IgD-negative memory B cell (primary cell): ENCODE measurements around the gene MMP24OS. TPM values are rescaled to one million over a fixed set of nuclear protein-coding genes. Genes with fewer than 3 reads are reported as not detected.

Experiments
- H3K27ac Mint-ChIP-seq, 3 donors: one replicate each; pipeline ENCODE4 v1.8.0; 2020 to 2022; ENCODE audit warnings: mild to moderate bottlenecking in 3 of 3, mixed read lengths in 3 of 3, moderate library complexity in 1 of 3
- H3K27me3 Mint-ChIP-seq: one replicate; pipeline ENCODE4 v1.8.0; 2021; ENCODE audit warnings: mixed read lengths
- H3K36me3 Mint-ChIP-seq: one replicate; pipeline ENCODE4 v1.8.0; 2020; ENCODE audit warnings: mild to moderate bottlenecking, mixed read lengths
- H3K4me1 Mint-ChIP-seq, 3 donors: one replicate each; pipeline ENCODE4 v1.8.0; 2020 to 2022; ENCODE audit warnings: mixed read lengths in 3 of 3, mild to moderate bottlenecking in 1 of 3
- H3K4me3 Mint-ChIP-seq, 4 donors: one replicate each; pipeline ENCODE4 v1.8.0; 2020 to 2022; ENCODE audit warnings: mild to moderate bottlenecking in 4 of 4, mixed read lengths in 4 of 4, moderate library complexity in 3 of 4
- H3K9me3 Mint-ChIP-seq, 3 donors: one replicate each; pipeline ENCODE4 v1.8.0; 2020 to 2021; ENCODE audit warnings: mixed read lengths in 3 of 3, mild to moderate bottlenecking in 1 of 3
- polyA plus RNA-seq: library from polyadenylated mRNA; unstranded; fragments of 300-500 nt; fragmentation: Illumina TruSeq; gene quantifications from one replicate; pipeline ENCODE4 v1.2.3, GENCODE V29; 2021

MMP24OS gene
- polyA plus RNA-seq, 1 donor from 2014 or later, result 14.0 TPM

DNA sequence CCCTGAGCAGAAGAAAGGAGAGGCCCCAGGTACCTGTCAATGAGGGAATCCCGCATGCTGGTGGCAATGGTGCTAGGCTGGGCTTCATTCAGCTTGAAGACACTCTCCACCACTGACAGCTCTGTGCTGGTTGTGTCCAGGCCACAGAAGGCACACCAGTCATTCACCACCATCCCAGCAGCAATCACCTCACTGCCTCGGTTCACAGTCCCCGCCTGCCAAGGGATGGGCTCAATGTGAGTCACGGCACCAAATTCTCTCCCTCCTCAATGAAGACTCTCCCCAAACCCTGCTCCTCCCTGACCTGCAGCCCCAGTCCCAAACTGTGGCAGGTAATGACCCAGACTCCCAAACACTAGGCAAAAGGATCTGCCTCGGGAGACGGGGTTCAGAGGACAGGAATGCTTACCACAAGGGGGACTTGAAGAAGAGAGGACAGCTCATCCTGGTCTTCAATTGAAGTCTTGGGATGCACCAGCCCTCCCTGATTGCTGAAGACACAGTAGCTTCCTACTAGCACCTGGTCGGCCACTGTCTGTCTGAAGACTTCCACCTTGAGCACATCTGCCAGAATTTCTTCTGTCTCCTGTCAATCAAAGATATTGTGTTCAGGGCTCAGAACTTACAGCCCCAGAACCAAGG, 1.7 kb upstream of the MMP24OS start:
- H3K9me3 Mint-ChIP-seq, result no peaks in the 10 kb centered on the region
- no peaks in the 10 kb centered on the region for H3K27me3 Mint-ChIP-seq
- peaks cover 6% of the 10 kb centered on the region for H3K36me3 Mint-ChIP-seq
- H3K4me3 Mint-ChIP-seq, result peak overlapping the region in 2 of 4 donors; percentile 30 to 93
- H3K4me1 Mint-ChIP-seq, result peaks cover 8 to 23% (median 20%) of the 10 kb centered on the region in 3 donors
- H3K27ac Mint-ChIP-seq, result peak overlapping the region in 2 of 3 donors; percentile 21 to 96

DNA sequence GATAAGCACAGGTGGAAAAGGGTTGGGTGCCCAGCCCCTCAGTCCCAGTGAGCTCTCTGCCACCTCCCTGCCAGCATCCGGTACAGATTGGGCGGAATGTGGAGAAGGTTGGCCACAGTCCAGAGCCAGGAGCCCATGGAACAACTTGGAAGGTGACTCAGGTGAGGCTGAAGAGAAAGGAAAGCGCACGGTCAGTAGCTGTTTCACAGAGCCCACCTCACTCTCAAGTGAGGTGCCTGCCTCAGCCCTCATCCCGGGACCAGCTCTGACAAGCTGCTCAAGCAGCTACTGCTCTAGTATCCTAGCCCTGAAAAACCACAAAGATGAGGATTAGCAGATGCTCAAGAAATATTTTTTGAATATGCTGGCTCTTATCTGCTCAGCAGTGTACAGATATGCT, 1.1 kb upstream of the MMP24OS start:
- Mint-ChIP-seq H3K4me1 (peaks cover 8 to 22% (median 19%) of the 10 kb centered on the region in 3 donors), H3K27me3 (no peaks in the 10 kb centered on the region), H3K36me3 (peaks cover 5% of the 10 kb centered on the region), H3K27ac (peak overlapping the region in 2 of 3 donors; percentile 78 to 96), H3K4me3 (peak overlapping the region in 2 of 4 donors; percentile 38 to 93), H3K9me3 (no peaks in the 10 kb centered on the region)

DNA sequence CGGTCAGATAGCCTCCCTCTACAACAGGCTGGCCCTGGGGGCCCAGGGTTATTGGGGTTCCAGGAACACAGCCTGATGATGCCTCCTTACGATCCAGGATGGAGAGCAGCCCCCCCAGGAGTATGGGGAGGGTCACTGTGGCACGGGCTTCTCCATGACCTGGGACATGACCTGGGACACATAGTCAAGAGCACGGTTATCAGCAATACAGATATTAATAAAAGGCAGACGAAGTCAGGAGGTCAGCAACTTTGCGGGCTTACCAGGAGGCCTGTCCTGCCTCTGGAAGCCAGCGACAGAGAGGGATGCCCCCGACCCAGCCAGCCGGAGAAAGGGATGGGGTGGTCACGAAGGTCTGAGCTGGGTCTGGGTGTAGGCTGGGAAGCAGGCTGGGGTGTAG, 795 bp downstream of the MMP24OS start:
- no peaks in the 10 kb centered on the region for H3K9me3 Mint-ChIP-seq
- H3K36me3 Mint-ChIP-seq, result peaks cover 4% of the 10 kb centered on the region
- H3K4me3 Mint-ChIP-seq, result peak overlapping the region; percentile 93 to 99 (median 97)
- peak overlapping the region; percentile 96 to 100 (median 99) for H3K27ac Mint-ChIP-seq
- H3K4me1 Mint-ChIP-seq, result peaks cover 0 to 11% (median 8%) of the 10 kb centered on the region in 3 donors
- H3K27me3 Mint-ChIP-seq, result no peaks in the 10 kb centered on the region

DNA sequence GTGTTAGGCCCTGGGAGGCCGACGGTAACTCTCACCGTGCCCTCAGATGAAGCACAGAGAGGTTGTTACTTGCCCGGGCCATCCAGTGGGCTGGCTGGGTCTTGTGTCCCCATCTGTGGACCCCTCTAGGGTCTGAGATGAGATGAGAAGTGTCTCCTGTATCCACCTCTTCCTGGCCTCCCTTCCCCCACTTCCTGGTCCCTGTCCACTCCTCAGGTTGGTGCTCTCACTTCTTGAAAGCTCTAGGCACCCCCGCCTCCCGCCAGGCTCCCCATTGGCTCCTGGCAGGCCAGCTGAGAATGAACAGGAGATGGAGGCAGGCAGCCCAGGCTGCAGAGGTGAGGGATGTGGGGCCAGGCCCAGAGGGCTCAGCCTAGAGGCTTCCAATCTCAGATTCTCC, 1.5 kb downstream of the MMP24OS start:
- H3K27me3 Mint-ChIP-seq, result no peaks in the 10 kb centered on the region
- H3K4me3 Mint-ChIP-seq, result peak overlapping the region; percentile 93 to 99 (median 97)
- H3K36me3 Mint-ChIP-seq, result peaks cover 3% of the 10 kb centered on the region
- peak overlapping the region; percentile 80 to 99 (median 96) for H3K27ac Mint-ChIP-seq
- peaks cover 0 to 10% (median 5%) of the 10 kb centered on the region in 3 donors for H3K4me1 Mint-ChIP-seq
- H3K9me3 Mint-ChIP-seq, result no peaks in the 10 kb centered on the region

DNA sequence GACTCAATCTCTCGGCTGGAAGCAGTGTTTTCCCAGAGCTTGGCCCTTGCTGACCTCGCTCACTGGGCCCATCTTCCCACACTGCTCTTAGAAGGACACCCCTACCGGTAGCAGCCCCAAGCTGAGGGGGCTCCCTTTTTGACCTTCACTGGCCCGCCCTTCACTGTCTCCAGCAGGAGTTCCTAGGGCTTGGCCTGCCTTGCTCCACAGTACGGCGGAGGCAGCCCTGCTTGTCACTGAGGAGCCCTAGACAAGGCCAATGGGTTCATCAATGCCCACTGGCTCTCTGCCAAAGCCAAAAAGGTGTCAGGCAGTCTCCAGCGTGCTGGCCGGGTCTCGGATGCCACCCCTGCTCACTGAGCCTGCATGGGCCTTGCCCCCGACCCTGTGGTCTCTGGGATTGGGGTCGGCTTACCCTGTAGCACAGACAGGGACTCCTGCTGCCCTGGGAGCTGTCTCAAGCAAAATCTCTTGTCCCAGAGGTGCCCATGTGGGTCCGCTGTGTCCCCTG, 2.1 kb downstream of the MMP24OS start:
- H3K4me3 Mint-ChIP-seq, result peak overlapping the region in 3 of 4 donors; percentile 28 to 99 (median 67)
- no peaks in the 10 kb centered on the region for H3K9me3 Mint-ChIP-seq
- H3K27ac Mint-ChIP-seq, result peak overlapping the region in 2 of 3 donors; percentile 63 to 80
- peaks cover 0 to 10% (median 5%) of the 10 kb centered on the region in 3 donors for H3K4me1 Mint-ChIP-seq
- H3K27me3 Mint-ChIP-seq, result no peaks in the 10 kb centered on the region
- peaks cover 3% of the 10 kb centered on the region for H3K36me3 Mint-ChIP-seq

DNA sequence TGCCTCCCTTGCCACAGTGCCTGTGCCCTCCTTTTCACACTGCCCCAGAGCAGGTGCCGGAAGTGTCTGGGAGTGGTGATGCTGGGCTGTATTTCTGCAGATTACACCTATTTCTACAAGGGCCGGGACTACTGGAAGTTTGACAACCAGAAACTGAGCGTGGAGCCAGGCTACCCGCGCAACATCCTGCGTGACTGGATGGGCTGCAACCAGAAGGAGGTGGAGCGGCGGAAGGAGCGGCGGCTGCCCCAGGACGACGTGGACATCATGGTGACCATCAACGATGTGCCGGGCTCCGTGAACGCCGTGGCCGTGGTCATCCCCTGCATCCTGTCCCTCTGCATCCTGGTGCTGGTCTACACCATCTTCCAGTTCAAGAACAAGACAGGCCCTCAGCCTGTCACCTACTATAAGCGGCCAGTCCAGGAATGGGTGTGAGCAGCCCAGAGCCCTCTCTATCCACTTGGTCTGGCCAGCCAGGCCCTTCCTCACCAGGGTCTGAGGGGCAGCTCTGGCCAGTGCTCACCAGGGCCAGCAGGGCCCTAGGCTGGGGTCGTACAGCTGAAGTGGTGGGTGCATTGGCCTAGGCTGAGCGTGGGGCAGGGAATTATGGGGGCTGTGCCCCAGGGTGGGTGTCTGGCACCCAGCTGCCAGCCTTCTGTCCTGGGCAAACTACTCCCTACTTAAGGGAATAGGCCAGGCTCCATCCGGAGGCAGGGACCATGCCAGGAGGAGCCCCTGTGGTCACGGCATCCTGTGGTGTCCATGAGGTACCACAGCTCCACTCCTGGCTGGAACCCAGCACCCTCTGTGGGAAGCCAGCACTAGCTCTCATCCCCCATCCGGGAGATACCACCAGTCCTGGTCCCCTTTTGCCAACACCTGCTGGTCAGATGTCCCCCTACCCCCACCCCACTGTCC, 3.5 kb downstream of the MMP24OS start:
- Mint-ChIP-seq H3K36me3 (peaks cover 1% of the 10 kb centered on the region), H3K4me3 (no peak overlapping the region), H3K9me3 (no peaks in the 10 kb centered on the region), H3K27ac (no peak overlapping the region), H3K4me1 (peaks cover 0 to 3% (median 2%) of the 10 kb centered on the region in 3 donors), H3K27me3 (no peaks in the 10 kb centered on the region)

DNA sequence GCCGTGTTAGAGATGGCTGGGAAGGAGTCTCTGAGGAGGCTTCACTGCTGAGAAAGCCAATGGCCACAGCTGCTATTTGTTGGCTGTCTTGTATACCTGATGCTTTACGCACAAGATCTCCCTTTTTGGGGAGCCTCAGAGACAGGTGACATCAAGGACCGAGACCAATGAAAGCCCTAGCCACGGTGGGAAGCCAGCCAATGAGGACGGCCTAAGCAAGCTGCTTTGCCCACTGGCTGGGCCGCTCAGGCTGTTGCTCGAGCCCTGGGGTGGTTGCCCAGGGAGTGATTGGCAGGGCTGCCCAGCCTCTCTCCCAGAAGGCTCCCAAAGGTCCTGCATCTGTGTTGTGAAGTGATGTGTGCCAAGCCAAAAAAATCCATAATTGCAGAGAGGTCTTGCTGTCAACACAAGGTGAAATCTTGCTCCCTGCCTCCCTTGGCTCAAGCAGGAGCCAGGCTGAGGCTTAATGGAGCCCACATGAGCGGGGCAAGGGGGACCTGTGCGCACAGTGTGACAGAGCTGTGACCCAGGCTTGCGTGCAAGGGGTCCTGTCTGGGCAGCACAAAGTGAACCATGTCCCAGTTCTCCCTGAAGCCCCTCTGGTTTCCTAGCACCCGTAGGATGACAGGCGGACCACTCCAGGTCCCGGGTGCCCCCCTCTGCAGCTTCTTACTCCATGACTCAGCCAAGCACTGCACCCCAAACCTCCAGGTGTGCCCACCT, 4.3 kb downstream of the MMP24OS start:
- H3K36me3 Mint-ChIP-seq, result peaks cover 1% of the 10 kb centered on the region
- H3K27ac Mint-ChIP-seq, result no peak overlapping the region
- H3K4me3 Mint-ChIP-seq, result peak overlapping the region in 1 of 4 donors; percentile 28
- H3K4me1 Mint-ChIP-seq, result peaks cover 0 to 4% (median 2%) of the 10 kb centered on the region in 3 donors
- H3K27me3 Mint-ChIP-seq, result no peaks in the 10 kb centered on the region
- no peaks in the 10 kb centered on the region for H3K9me3 Mint-ChIP-seq

DNA sequence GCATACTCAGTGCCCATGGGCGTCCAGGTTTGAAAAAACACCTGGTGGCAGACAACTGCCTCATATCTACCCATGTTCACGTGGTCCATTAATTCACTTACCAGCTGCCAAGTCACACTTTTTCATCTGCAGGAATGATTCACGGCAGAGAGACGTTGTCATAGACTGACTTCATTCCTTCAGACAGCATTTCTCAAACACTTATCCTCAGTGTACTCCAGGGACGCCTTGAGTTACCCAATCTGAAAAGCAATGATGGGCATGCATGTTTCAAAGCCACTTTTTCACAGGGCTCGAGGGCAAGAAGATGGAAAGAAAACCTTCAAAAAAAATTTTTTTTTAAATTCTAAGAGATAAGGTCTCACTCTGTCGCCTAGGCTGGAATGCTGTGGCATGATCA, 6.0 kb downstream of the MMP24OS start:
- peaks cover 0 to 3% (median 0%) of the 10 kb centered on the region in 3 donors for H3K4me1 Mint-ChIP-seq
- no peak overlapping the region for H3K27ac Mint-ChIP-seq
- no peaks in the 10 kb centered on the region for H3K9me3 Mint-ChIP-seq
- peaks cover 1% of the 10 kb centered on the region for H3K36me3 Mint-ChIP-seq
- H3K4me3 Mint-ChIP-seq, result no peak overlapping the region
- no peaks in the 10 kb centered on the region for H3K27me3 Mint-ChIP-seq

DNA sequence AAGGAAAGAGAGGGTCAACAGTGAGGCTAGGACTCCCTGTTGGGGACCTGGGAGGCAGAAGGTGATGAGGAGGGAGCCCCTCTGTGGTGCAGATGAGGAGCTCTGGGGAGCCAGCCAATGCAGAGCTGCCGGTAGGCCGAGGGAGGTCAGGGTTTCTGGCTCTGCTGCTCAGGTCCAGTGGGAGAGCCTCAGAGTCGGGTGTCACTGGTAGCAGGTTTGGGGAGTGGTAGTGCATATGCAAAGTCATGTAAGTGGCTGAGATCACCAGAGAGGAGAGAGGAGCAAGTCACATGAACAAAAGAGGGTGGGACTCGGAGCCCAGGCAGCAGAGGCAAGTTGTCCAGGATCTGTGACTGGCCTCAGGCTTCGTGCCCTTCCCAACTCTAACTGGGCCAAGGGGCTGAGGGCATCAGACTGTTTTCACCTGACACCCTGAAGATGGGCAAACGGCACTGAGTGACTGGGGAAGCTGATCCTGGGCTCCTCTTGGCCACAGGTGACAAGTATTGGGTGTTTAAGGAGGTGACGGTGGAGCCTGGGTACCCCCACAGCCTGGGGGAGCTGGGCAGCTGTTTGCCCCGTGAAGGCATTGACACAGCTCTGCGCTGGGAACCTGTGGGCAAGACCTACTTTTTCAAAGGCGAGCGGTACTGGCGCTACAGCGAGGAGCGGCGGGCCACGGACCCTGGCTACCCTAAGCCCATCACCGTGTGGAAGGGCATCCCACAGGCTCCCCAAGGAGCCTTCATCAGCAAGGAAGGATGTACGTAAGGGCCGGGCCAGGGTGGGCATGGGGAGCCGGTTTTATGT, 6.6 kb downstream of the MMP24OS start:
- Mint-ChIP-seq H3K36me3 (peaks cover 1% of the 10 kb centered on the region), H3K27me3 (no peaks in the 10 kb centered on the region), H3K4me3 (peak overlapping the region in 1 of 4 donors; percentile 44), H3K27ac (no peak overlapping the region), H3K9me3 (no peaks in the 10 kb centered on the region), H3K4me1 (peaks cover 0 to 3% (median 0%) of the 10 kb centered on the region in 3 donors)

DNA sequence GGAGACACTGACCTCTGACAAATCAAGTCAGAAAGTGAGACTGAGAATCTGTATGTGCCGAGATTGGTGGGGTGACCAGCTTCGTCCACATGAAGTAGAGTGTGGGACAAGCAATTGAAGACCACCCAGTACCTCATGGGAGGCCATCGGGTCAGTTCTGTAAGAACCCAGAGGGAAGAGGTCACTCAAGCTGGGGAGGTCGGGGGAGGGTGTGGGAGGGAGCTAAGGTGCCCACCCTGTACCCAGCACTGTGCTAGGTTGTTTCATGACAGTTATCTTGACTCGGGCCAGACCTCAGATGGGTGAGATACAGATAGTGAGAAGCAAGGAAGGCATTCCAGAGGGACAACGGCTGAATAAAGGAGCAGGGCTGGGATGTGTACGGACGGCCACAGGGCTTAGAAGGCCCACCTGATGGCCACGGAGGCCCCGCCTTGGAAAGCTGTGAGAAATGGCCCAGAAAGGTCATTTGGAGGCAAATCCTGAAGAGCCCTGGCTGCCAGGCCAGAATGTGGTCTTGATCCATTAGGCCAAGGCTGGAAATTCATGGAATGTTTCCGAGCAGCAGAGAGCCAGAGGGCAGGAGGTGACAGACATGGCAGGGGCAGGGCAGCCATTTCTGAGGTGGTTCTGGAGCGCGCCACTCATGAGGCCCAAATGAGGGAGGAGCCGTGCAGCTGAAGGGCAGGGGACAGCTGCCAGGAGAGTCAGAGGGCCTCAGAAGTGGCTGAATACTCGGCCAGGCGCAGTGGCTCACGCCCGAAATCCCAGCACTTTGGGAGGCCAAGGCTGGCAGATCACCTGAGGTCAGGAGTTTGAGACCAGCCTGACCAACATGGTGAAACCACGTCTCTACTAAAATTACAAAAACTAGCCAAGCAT, 7.7 kb downstream of the MMP24OS start:
- Mint-ChIP-seq H3K4me3 (peak overlapping the region in 1 of 4 donors; percentile 44), H3K27ac (no peak overlapping the region)

DNA sequence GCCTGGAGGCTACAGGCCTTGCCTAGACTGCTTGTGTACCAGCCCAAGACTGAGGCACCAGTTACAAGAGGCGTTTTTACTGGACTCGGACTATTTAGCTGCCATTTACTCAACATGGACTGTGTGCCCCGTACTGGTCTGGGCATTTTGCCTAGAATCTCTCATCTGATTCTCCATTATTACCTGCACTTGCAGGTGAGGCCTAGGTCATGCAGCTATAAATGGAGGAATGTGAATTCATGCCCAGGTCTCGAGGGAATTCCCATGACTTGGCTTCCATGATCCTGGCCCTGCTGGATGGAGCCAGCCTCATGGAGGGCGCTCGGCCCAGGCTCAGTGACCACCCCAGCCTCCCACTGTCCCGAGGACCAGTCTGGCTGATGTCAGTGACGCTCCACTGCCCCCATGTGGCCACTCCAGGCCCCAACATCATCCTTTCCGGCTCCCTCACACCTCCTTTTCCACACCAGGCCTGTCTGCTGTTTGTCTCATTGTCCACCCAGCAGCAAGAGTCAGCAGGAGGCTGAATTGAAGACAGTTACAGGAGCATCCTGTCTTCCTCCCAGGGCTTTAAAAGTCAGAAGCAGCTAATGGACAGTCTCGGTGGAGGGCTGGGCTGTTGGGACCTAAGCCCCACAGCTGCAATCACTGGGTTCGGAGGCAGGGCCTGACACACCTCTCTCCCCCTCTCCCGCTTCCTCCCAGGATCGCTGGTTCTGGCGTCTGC, 8.7 kb downstream of the MMP24OS start:
- Mint-ChIP-seq H3K27ac (peak overlapping the region in 1 of 3 donors; percentile 72), H3K4me1 (peaks cover 0 to 3% (median 0%) of the 10 kb centered on the region in 3 donors), H3K9me3 (no peaks in the 10 kb centered on the region), H3K36me3 (peaks cover 1% of the 10 kb centered on the region), H3K4me3 (no peak overlapping the region), H3K27me3 (no peaks in the 10 kb centered on the region)

More for the DNA sequence above, 7.7 kb downstream of the MMP24OS start:
- H3K36me3 Mint-ChIP-seq, result peaks cover 1% of the 10 kb centered on the region
- H3K9me3 Mint-ChIP-seq, result no peaks in the 10 kb centered on the region
- H3K27me3 Mint-ChIP-seq, result no peaks in the 10 kb centered on the region
- H3K4me1 Mint-ChIP-seq, result peaks cover 0 to 3% (median 0%) of the 10 kb centered on the region in 3 donors

DNA sequence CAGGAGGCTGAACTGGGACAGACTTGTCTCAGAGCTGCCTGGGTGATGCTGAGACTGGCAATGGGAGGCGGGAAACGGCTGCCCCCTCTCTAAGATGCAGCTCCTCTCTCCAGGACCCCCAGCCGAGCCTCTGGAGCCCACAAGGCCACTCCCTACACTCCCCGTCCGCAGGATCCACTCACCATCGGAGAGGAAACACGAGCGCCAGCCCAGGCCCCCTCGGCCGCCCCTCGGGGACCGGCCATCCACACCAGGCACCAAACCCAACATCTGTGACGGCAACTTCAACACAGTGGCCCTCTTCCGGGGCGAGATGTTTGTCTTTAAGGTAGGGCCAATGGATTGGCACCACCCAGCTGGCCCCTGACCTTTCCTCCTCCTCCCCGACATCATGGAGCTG, 10.8 kb downstream of the MMP24OS start:
- Mint-ChIP-seq H3K27me3 (no peaks in the 10 kb centered on the region), H3K4me1 (peaks cover 0 to 3% (median 0%) of the 10 kb centered on the region in 3 donors), H3K36me3 (peaks cover 3% of the 10 kb centered on the region), H3K4me3 (no peak overlapping the region), H3K27ac (peak overlapping the region in 1 of 3 donors; percentile 39), H3K9me3 (no peaks in the 10 kb centered on the region)

DNA sequence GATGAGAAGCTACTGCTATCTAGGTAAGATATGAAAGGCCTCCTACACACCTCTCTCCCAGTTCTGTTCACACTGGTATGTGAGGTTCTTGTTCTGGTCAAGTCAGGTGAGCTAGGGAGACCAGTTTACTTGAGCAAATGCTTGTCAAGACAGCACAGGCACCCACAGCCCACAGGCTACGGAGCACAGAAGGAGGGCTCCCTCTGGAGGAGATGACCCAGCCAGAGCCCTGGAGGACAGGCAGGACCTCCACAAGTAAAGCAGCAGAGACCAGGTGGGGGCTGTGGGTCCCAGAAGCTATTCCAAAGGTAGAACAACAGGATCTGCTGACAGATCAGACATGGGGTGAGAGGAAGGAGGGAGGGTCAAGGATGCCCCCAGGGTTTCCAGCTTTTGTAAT, 13.2 kb downstream of the MMP24OS start:
- no peaks in the 10 kb centered on the region for H3K27me3 Mint-ChIP-seq
- peaks cover 0 to 3% (median 0%) of the 10 kb centered on the region in 3 donors for H3K4me1 Mint-ChIP-seq
- peaks cover 2% of the 10 kb centered on the region for H3K36me3 Mint-ChIP-seq
- H3K4me3 Mint-ChIP-seq, result no peak overlapping the region
- no peak overlapping the region for H3K27ac Mint-ChIP-seq
- H3K9me3 Mint-ChIP-seq, result no peaks in the 10 kb centered on the region
